NK-92 (cell line): ENCODE measurements around the gene SEMA5A.

Source experiments
- DNase-seq: peaks from one replicate; lab custom pipeline; 2025; ENCODE audit not compliant: unreplicated experiment; lab: John Stamatoyannopoulos, UW

Gene SEMA5A

DNA sequence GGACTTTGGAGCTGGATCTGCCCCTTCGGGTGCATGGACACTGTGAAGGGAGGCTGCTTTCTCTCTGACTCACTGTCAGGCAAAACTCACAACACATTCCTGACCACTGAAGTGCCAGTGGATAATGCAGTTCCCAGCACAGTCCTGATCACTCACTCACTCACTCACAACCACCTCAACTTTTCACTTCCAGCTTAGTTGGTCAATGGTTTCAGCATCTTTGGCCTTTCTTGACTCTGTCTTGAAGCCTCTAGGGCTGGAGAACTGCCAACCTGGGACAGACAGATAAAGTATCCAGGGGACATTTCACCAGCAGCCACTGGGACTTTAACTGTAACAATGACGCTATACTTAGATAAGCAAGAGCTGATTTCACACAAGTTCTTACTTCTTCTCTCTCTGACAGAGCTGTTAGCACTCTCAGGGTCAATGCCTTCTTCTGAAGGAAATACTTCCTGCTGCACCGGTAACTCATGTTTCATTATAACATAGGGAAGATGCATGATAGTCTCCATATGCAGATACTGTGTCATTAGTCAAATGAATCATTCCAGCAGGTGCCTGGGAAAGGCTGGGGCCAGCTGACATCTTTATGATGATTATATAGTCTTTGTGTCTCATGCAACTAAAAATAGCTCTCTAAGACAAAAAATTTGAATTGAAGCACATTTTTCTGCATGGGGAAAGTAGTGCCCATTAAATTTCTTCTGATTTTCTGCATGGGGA, 499.0 kb downstream of the SEMA5A start:
- no peak for DNase-seq

DNA sequence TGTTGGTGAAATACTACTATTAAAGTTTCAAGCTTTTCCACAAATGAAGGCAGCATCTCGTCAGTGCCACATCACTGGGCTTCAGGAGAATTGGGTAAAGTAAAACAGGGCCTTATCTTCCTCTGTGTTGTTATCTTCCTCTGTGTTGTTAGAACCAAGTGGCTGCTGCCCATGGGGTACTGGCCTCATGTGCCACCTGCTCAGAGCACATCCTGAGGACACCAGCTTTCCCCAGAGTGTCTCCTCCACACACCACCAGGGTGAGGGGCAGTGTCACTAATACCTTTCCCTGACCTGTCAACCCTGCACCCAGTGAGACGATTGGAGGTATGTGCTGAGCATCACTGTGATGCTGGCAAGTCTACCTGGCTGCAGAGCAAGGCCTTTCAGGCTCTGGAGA, 499.9 kb downstream of the SEMA5A start:
- no peak for DNase-seq

DNA sequence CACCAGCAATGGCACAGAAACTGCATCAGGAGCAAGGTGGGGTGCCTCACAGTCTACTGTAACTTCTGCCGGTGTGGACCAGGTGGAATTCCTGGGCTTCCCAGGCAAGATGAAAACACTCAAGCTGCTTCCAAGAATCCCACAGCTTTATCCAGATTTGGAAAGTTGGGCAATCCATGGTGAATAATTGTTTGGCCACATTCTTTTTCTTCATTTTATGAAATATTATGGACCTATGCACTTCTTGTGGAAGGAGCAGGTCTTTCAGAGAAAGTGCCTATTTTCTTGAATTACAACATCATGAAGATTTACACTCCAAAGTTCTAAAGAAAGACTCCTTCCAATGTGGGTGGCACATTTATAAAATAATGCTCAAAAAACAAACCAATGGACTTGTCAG, 503.6 kb downstream of the SEMA5A start:
- no peak for DNase-seq

DNA sequence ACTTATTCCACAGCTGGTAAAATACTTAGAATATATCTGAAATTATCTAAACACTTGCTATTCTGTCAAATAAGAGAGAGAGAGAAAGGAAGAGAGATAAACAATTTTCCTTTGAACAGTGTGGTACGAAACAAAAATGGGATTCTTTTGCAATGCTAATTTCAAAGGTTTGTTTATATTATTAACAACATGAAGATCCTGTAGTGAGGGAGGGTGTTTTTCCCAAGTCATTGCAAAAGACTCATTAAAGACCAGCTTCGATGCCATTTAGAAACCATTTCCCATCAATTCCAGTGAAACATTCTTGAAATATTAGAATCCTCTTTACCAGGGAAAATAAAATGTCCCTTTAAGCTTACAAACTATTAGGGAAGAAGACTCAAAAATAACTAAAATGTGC, 505.4 kb downstream of the SEMA5A start:
- no peak for DNase-seq

DNA sequence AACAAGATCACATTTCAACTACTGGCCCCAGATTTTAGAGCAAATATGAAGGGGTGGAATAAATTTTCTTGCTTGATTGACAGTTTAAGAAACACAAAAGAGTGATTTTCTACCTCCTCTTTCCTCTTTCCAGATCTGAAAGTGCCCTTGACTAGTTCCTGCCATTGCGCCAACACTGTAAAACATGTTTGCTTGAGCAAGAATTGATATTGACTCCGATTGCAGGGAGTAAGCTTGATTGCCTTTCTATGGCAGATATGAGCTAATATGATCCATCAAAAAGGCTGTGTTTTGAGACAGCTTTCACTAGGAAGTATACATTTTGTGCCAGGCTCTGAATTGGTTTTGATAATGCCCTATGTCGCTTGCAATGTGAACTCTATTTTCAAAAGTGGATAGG, 508.8 kb downstream of the SEMA5A start:
- no peak for DNase-seq

DNA sequence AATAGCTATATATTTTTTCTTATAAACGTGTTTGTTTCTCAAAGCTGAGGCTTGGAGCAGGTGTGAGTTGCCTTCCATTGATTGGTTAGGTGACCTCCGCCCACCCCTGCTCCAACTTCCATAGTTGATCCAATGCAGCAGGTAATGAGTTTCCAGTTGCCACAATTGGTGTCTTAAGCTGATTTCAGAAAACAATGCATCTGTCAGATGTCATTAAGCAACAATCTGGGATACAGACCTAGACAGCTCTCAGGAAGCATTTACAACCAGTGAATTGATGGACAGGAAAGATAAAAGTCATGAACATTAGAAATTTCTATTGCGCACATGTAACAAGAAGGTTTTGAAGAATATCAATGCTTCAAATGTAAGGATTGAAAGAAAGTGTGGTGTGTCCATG, 510.5 kb downstream of the SEMA5A start:
- no peak for DNase-seq

DNA sequence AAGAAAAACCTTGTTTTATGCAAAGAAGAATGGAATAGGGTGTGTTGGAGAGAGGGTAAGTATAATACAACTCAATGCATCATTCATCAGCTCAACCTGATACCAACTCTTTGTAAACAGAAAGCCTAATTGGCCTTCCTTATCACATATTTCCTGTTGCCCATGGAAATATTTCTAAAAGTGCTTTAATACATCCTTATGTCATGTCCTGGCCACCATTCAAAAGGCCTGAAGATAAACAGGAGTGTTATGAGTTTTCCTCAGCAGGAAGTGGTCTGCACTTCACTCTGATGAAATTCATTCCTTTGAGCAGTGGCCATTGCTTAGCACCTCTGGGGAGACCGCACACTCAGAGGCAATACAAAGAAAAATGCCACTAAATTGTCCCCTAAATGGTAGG, 511.2 kb downstream of the SEMA5A start:
- DNase-seq, result no peak

DNA sequence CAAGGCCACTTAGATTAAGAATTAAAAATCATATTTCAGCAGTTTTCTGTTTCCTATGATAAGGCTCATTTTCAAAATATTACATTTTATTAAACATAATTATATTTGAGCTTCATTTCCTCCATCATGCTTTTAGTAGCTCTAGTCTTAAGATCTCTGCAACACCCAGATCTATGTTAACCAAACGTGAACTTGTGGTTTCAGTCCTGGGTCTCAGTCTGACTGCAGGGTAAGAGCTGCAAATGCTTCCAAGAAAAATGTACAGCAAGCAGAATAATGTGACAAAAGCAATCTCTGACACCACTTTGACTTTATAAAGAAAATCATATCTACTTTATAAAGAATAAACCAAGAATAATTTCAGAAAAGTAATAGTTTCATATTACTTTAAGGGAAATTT, 512.4 kb downstream of the SEMA5A start:
- DNase-seq, result no peak

DNA sequence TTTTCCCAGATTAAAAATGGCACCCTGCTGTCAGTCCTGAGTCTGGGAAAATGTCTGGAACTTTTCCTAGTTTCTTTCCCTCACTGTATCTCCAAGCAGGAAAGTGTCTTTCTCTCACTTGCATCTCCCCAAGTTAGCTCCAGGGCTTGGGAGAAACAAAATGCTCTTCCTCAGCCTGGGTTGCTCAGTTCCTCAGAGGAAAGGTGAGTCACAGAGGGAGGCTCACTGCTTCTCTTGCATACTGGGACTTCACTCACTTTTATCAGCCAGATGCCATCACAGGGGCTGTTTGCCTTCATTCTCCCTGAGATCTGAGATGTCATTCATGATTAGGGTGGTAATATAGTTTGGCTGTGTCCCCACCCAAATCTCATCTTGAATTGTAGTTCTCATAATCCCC, 519.9 kb downstream of the SEMA5A start:
- no peak for DNase-seq

DNA sequence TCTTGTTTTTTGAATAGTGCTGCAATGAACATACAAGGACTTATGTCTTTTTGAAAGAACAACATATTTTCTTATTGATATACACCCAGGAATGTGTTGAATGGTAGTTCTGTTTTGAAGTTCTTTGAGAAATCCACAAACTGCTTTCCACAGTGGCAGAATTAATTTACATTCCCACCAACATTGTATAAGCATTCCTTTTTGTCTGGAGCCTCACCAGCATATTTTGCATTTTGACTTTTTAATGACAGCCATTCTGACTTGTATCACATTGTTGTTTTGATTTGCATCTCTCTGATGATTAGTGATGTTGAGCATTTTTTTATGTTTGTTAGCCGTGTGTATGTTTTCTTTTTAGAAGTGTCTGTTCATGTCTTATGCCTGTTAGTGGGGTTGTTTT, 524.9 kb downstream of the SEMA5A start:
- no peak for DNase-seq

DNA sequence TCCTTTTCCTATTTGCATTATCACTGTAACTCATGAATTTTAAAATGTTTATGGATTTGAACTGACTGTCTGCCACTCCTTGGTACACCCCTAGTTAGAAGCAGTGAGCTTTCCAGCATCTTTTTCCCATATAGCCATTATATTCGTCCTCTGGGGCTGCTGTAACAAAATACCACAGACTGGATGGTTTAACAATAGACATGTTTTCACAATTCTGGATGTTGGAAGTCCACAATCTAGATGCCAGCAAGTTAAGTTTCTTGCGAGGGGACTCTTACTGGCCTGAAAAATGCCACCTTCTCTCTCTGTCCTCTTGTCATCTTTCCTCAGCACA, 530.0 kb downstream of the SEMA5A start:
- no peak for DNase-seq

DNA sequence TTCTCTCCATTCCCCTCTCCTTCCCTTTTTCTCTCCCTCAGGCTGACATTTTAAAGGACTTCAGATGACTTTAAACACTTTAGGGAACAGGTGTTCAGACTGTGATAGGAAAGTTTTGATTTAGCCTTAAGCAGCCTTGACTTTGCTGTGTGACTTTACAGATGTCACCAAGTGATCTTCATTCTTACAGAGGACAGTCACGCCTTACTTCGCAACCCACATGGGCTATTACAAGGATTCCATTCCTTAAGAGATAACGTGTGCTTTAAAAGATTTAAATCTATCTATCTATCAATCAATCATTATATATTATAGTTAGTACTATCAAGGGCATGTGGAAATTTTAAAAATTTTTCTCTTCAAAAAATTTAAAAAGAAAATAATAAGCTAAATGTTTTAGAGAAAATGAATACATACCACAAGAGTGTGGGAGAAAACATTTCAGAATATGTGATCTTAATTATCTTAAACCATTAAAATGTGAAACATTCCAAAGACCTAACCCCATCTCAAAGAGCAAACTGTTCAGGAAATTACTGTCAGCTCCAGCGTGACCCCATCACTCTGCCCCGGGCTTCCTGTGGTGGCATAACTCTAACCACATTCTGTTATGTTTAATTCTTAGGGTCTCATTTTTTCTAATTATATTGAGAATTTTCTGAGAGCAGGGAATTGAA, 530.5 kb downstream of the SEMA5A start:
- no peak for DNase-seq

DNA sequence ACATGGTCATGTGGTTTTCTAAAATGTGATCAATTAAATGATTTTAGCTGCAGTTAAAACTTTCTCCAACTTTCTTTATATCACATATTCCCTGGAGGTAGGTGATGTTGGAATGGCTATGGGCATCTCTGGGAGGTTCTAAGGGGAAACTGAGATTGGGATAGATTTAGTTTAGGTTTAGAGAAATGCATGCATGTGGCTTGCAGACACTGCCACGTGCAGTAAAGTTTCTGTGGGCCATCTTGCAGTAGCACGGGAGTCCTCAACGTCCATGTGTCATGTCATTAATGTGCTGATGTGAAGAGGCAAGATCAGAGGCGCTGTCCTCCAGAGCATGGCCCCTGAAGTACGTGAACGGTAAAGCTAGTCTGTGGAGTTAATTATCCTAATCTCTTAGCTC, 532.7 kb downstream of the SEMA5A start:
- no peak for DNase-seq

DNA sequence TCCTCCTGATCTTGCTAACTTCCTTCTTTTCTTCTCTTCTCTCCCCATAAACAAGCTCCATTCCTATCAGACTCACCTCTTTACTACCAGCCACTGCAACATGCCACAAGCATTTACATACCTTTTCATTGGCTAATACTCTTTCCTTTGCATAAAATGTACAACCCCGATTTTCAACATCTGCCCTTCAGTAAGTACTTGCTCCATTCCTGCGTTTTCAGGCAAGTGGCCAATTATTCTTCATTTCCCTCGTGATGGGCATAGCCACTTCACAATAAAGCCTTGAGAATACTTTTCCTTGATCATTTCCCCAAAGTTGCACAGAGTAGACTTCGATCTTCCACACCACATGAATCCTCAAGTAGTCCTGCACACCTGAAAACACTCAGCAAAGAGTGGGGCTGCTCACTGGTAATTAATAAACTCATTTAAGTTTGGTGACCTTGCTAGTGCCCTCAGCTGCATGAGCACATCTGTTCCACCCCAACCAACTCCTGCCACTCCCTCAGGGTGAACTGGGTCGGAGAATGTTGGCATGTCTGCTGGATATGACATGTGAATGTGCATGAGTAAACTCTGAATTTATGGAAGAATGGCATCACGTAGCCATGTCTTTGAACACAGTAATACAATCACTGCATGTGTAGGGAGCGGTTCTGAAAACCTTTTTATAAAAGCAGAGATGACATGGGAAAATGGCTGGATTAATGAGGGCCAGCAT, 535.8 kb downstream of the SEMA5A start:
- no peak for DNase-seq

DNA sequence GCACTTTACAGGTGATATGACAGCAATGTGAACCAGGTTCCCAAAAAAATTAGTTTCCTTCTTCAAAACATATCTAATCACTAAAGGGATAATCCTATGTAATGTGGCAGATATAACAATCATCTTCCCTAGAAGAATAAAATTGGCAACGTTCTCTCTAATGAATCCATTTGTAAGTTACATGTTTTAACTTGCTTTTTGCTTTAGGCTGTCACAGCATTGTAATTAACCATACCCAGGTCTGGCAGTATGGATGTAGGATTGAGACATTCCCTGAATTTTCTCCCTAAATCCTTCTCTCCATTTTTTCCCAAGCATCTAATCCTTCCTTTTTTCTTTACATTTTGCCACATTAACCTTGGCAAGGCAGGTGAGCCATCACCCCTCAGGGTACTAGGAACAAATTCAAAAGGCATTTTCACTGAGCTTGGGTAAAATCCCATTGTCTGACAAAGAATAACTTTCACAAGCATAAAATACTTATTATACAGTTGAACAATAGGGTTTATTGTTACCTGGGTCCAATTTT, 548.3 kb downstream of the SEMA5A start:
- DNase-seq, result no peak

DNA sequence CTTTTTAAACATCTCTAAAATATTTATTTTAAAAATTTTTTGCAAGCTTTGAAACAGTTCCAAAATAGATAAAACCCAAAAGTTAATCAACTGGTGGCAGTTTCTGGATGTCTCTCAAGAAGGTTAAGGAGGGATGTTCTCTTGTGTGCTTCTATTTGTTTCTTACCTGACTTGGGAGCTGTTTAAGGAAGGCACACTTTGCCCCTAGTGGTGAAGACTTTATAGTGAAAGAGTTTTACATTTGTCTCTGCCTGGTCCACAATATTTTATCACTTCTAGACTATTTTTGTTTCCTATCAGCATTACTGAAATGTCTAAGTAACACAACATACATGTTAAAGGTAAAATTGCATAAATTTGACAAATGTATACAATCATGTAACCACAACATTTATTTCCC, 552.8 kb downstream of the SEMA5A start:
- DNase-seq, result no peak
